Ascending aorta (tissue), 2 donors: ENCODE data around the gene DNMT3A. TPM values are rescaled to one million over a fixed set of nuclear protein-coding genes. Genes with fewer than 3 reads are reported as not detected.

Source experiments
- DNase-seq, 2 donors: peaks; one replicate each; pipeline ENCODE4 v3.0.0-alpha.2; 2019; ENCODE audit warnings: low spot score in 2 of 2
- H3K27ac ChIP-seq, 2 donors: fragments of 200-600 bp; sonication (generic); one replicate each; pipeline ENCODE4 v1.5.1; 2016 to 2017; ENCODE audit warnings: mild to moderate bottlenecking in 1 of 2
- H3K27me3 ChIP-seq: fragments of 200-600 bp; sonication (generic); one replicate; pipeline ENCODE4 v1.5.1; 2017
- H3K36me3 ChIP-seq, 2 donors: fragments of 200-600 bp; sonication (generic); one replicate each; pipeline ENCODE4 v1.5.1; 2016
- H3K4me1 ChIP-seq, 2 donors: fragments of 200-600 bp; sonication (generic); one replicate each; pipeline ENCODE4 v1.5.1; 2016 to 2017; ENCODE audit warnings: mild to moderate bottlenecking in 1 of 2
- H3K4me3 ChIP-seq, 2 donors: fragments of 200-600 bp; sonication (generic); one replicate each; pipeline ENCODE4 v1.5.1; 2016 to 2017; ENCODE audit warnings: mild to moderate bottlenecking in 1 of 2
- H3K9me3 ChIP-seq, 2 donors: fragments of 200-600 bp; sonication (generic); one replicate each; pipeline ENCODE4 v1.5.1; 2016
- intact Hi-C: fragments of 100-400 bp; cut with DNase I; formaldehyde crosslinking; loops from one replicate; pipeline ENCODE4 v1.15.1; 2023
- total RNA-seq: library from RNA; depleted of rRNA; stranded (reverse); fragments of >200 nt; gene quantifications from one replicate; pipeline ENCODE4 v1.1.0, GENCODE V29; 2016
- TF ChIP-seq, protein P1 (sequence below), 3 experiments: fragments of 200-600 bp in 2 of 3; fragments of 450-650 bp in 1 of 3; sonication (generic) in 2 of 3; IDR thresholded peaks; one replicate each; pipeline ENCODE4 v1.5.1; 2016 to 2019; ENCODE audit warnings: antibody characterized with exemption in 3 of 3, mild to moderate bottlenecking in 1 of 3, moderate library complexity in 1 of 3

The DNMT3A gene
- total RNA-seq, 1 donor from 2014 or later: 33.6 TPM

- no peak overlapping the region for H3K27ac ChIP-seq
- TF ChIP-seq, protein P1, sequence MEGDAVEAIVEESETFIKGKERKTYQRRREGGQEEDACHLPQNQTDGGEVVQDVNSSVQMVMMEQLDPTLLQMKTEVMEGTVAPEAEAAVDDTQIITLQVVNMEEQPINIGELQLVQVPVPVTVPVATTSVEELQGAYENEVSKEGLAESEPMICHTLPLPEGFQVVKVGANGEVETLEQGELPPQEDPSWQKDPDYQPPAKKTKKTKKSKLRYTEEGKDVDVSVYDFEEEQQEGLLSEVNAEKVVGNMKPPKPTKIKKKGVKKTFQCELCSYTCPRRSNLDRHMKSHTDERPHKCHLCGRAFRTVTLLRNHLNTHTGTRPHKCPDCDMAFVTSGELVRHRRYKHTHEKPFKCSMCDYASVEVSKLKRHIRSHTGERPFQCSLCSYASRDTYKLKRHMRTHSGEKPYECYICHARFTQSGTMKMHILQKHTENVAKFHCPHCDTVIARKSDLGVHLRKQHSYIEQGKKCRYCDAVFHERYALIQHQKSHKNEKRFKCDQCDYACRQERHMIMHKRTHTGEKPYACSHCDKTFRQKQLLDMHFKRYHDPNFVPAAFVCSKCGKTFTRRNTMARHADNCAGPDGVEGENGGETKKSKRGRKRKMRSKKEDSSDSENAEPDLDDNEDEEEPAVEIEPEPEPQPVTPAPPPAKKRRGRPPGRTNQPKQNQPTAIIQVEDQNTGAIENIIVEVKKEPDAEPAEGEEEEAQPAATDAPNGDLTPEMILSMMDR (IDR thresholded peaks at IDR 0.05): no peak
- H3K4me3 ChIP-seq: no peak overlapping the region
- peaks cover 22 to 41% of the 10 kb centered on the region in 2 donors for H3K36me3 ChIP-seq
- no peak for DNase-seq
- intact Hi-C loops: no loop called here
- H3K27me3 ChIP-seq: no peaks in the 10 kb centered on the region
- no peaks in the 10 kb centered on the region for H3K9me3 ChIP-seq
- H3K4me1 ChIP-seq: no peaks in the 10 kb centered on the region
Measured at GRCh38 chr2:25270061-25270460, 71.7 kb downstream of the DNMT3A start.

DNA sequence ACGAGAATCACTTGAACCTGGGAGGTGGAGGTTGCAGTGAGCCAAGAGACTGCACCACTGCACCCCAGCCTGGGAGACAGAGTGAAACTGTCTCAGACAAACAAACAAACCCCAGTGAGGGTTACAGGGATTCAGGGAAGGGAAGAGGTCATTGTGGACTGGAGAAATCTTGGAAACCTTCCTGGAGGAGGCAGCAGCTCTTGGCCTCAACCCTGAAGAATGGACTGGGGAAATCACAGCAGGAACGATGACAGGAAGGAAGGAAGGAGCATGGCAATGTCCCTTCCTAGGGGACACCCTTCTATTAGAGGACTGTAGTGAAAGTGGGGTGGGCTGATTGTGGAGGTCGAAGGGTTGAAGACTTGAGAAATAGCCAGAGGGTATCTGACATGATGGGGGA lies 72.5 kb downstream of the DNMT3A start:
- no peaks in the 10 kb centered on the region for H3K27me3 ChIP-seq
- no peak for DNase-seq
- TF ChIP-seq, protein P1 (IDR thresholded peaks at IDR 0.05): no peak

DNA sequence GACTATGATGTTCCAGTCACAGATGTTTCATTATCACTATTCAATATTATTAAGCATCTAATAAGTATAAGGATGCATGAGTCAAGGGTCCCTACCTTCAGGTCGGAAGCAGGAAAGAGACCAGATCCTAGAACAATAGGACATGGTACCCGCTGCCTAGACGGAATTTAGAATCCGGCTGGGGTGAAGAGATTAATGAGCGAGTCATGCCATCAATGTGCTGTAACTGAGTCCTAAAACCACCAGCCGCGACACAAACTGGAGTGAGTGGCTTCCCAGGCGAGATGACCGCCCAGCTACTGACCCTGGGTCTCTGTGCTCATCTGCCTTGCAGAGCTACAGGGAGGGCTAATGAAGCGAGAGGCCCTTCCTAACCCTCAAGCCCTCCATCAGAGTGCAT lies 73.6 kb downstream of the DNMT3A start:
- intact Hi-C loops: no loop called here
- TF ChIP-seq, protein P1 (IDR thresholded peaks at IDR 0.05): no peak
- no peak overlapping the region for H3K27ac ChIP-seq
- H3K4me1 ChIP-seq: no peaks in the 10 kb centered on the region
- no peak for DNase-seq
- H3K4me3 ChIP-seq: no peak overlapping the region
- H3K9me3 ChIP-seq: no peaks in the 10 kb centered on the region
- H3K27me3 ChIP-seq: no peaks in the 10 kb centered on the region
- peaks cover 22 to 34% of the 10 kb centered on the region in 2 donors for H3K36me3 ChIP-seq

More for the DNA sequence above, 72.5 kb downstream of the DNMT3A start:
- Histone ChIP-seq H3K9me3 (no peaks in the 10 kb centered on the region), H3K4me3 (no peak overlapping the region), H3K27ac (no peak overlapping the region), H3K4me1 (no peaks in the 10 kb centered on the region), H3K36me3 (peaks cover 22 to 34% of the 10 kb centered on the region in 2 donors)
- intact Hi-C loops: no loop called here

DNA sequence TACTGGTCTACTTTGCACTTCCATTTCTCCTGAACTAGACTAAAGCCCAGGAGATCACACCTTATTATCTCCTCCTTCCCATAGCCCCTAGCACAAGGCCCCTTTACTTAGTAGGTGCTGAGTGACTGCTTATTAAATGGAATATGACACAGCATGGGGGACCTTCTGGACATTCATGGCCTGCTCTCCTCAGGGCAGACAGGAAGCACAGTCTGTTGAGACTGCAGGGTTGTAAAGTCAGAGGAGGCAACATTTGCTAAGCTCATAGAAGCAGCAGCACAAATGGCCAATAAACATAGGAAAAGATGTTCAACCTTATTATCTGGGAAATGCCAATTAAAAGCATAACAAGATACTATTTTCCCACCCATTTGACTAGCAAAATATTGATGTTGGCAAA lies 75.3 kb downstream of the DNMT3A start:
- intact Hi-C loops: no loop called here
- no peaks in the 10 kb centered on the region for H3K9me3 ChIP-seq
- TF ChIP-seq, protein P1 (IDR thresholded peaks at IDR 0.05): no peak
- no peaks in the 10 kb centered on the region for H3K4me1 ChIP-seq
- H3K27me3 ChIP-seq: no peaks in the 10 kb centered on the region
- H3K36me3 ChIP-seq: peaks cover 19 to 29% of the 10 kb centered on the region in 2 donors
- DNase-seq: no peak
- no peak overlapping the region for H3K27ac ChIP-seq
- no peak overlapping the region for H3K4me3 ChIP-seq

- intact Hi-C loops: no loop called here
Measured at GRCh38 chr2:25265802-25266201, 75.9 kb downstream of the DNMT3A start.

More at GRCh38 chr2:25265802-25266201, 75.9 kb downstream of the DNMT3A start:
- Histone ChIP-seq H3K4me1 (no peaks in the 10 kb centered on the region), H3K4me3 (no peak overlapping the region), H3K36me3 (peaks cover 19 to 27% of the 10 kb centered on the region in 2 donors), H3K9me3 (no peaks in the 10 kb centered on the region), H3K27ac (no peak overlapping the region), H3K27me3 (no peaks in the 10 kb centered on the region)
- no peak for DNase-seq
- TF ChIP-seq, protein P1 (IDR thresholded peaks at IDR 0.05): no peak
